Measurements from ENCODE around the gene HOXB1. TPM values are rescaled to one million over a fixed set of nuclear protein-coding genes. Genes with fewer than 3 reads are reported as not detected.

The HOXB1 gene
- total RNA-seq, 4 donors from 2014 or later, result not detected

GRCh38 chr17:48519427-48519826 lies 11.4 kb downstream of the HOXB1 start:
- no peak for DNase-seq
- H3K4me3 ChIP-seq, result no peak overlapping the region
- no peak overlapping the region for H3K27ac ChIP-seq
- no peaks in the 10 kb centered on the region for H3K4me1 ChIP-seq
- H3K36me3 ChIP-seq, result no peaks in the 10 kb centered on the region
- H3K27me3 ChIP-seq, result no peaks in the 10 kb centered on the region
- no peaks in the 10 kb centered on the region for H3K9me3 ChIP-seq
- TF ChIP-seq, protein P1, sequence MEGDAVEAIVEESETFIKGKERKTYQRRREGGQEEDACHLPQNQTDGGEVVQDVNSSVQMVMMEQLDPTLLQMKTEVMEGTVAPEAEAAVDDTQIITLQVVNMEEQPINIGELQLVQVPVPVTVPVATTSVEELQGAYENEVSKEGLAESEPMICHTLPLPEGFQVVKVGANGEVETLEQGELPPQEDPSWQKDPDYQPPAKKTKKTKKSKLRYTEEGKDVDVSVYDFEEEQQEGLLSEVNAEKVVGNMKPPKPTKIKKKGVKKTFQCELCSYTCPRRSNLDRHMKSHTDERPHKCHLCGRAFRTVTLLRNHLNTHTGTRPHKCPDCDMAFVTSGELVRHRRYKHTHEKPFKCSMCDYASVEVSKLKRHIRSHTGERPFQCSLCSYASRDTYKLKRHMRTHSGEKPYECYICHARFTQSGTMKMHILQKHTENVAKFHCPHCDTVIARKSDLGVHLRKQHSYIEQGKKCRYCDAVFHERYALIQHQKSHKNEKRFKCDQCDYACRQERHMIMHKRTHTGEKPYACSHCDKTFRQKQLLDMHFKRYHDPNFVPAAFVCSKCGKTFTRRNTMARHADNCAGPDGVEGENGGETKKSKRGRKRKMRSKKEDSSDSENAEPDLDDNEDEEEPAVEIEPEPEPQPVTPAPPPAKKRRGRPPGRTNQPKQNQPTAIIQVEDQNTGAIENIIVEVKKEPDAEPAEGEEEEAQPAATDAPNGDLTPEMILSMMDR (IDR thresholded peaks at IDR 0.05), result no peak
- TF ChIP-seq POLR2A (IDR thresholded peaks at IDR 0.05), result no peak

GRCh38 chr17:48517478-48517877 lies 13.3 kb downstream of the HOXB1 start:
- Histone ChIP-seq H3K9me3 (no peaks in the 10 kb centered on the region), H3K27ac (no peak overlapping the region), H3K4me1 (peaks cover 0 to 2% (median 0%) of the 10 kb centered on the region in 4 donors), H3K4me3 (no peak overlapping the region), H3K36me3 (no peaks in the 10 kb centered on the region), H3K27me3 (no peaks in the 10 kb centered on the region)
- DNase-seq, result no peak
- TF ChIP-seq POLR2A (IDR thresholded peaks at IDR 0.05), result no peak
- TF ChIP-seq, protein P1 (IDR thresholded peaks at IDR 0.05), result no peak

DNA sequence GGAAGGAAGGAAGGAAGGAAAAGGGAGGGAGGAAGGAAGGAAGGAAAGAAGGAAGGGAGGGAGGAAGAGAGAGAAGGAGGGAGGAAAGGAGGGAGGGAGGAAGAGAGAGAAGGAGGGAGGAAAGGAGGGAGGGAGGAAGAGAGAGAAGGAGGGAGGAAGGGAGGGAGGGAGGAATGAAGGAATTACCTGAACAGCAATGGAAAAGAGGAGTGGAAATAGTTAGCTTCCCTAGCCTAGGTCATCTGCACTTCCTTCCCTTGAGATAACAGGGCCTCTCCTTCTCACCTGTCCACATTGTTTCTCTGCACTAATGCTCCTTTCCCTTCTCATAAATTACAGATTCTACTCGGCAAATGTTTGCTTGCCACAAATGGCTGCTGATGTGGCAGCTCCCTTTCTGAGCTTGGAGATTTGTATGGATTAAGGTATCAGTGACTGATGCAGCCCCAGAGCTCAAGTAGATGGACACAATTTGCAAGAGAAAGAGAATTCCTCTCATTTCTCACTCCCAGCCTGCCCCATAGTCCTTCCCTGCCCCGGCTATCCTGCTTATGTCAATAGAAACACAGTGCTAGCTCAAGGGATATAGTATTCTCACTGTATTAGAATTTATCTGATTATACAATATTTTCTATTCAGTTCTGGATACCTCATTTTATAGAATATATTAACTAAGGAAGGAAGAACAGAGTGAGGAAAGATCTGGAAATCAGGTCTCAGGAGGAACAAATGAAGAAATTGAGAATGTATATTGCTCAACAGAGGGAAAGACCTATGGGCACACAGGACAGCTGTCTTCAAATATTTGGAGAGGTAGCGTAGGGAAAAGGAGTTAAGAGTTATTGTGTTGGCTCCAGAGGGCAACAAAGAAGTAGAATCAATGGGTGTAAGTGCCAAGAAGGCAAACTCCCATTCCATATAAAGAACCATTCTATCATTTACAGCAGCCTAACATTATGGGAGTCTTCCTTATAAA lies 14.6 kb downstream of the HOXB1 start:
- H3K4me3 ChIP-seq, result no peak overlapping the region
- H3K4me1 ChIP-seq, result peaks cover 0 to 2% (median 0%) of the 10 kb centered on the region in 4 donors
- no peak overlapping the region for H3K27ac ChIP-seq
- H3K9me3 ChIP-seq, result no peaks in the 10 kb centered on the region
- H3K27me3 ChIP-seq, result no peaks in the 10 kb centered on the region
- no peak for TF ChIP-seq POLR2A (IDR thresholded peaks at IDR 0.05)
- TF ChIP-seq, protein P1 (IDR thresholded peaks at IDR 0.05), result no peak
- DNase-seq, result no peak
- no peaks in the 10 kb centered on the region for H3K36me3 ChIP-seq

GRCh38 chr17:48514477-48514876 lies 16.3 kb downstream of the HOXB1 start:
- H3K4me1 ChIP-seq, result peaks cover 0 to 2% (median 0%) of the 10 kb centered on the region in 4 donors
- no peaks in the 10 kb centered on the region for H3K9me3 ChIP-seq
- H3K27ac ChIP-seq, result no peak overlapping the region
- H3K36me3 ChIP-seq, result no peaks in the 10 kb centered on the region
- H3K27me3 ChIP-seq, result no peaks in the 10 kb centered on the region
- TF ChIP-seq, protein P1 (IDR thresholded peaks at IDR 0.05), result no peak
- no peak for TF ChIP-seq POLR2A (IDR thresholded peaks at IDR 0.05)
- H3K4me3 ChIP-seq, result no peak overlapping the region
- no peak for DNase-seq

DNA sequence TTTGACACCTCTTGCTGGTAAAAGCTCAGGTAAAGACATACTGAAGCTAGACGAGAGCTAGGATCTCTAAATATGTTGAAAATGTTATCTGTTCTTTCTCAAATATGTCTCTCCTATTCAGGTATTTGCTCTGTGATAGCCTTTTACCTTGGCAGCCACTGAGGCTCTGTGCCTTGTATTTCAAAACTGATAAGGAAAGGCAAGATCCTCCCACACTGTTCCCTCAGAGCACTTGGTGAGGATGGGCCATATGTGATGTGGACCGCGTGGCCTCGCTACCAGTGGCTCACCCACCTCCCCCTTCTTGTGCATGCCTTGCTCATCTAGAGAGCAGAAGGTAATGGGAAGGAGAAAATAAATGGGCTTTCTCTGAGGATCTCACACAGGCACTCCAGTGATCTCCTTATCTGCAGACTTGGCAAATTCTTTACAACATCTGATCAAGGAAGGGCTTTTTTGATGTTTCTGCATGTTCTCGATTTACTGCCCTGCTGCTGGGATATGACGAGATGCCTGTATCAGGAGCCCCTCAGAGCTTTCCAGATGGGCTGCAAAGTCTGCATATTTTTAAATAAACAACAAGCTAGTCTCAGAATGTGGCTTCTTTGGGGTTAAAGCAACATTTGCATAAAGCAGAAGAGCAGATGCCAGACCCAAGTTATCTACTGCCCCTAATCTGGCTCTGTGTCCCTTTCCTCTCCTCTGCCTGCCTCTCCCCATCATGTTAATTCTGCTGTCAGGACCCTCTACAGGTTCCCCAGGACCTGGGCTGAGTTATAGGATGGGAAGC lies 16.9 kb downstream of the HOXB1 start:
- TF ChIP-seq, protein P1 (IDR thresholded peaks at IDR 0.05), result no peak
- no peak for TF ChIP-seq POLR2A (IDR thresholded peaks at IDR 0.05)
- no peaks in the 10 kb centered on the region for H3K9me3 ChIP-seq
- no peaks in the 10 kb centered on the region for H3K27me3 ChIP-seq
- no peak for DNase-seq
- no peaks in the 10 kb centered on the region for H3K36me3 ChIP-seq
- no peak overlapping the region for H3K4me3 ChIP-seq
- H3K4me1 ChIP-seq, result peaks cover 0 to 2% (median 0%) of the 10 kb centered on the region in 4 donors
- no peak overlapping the region for H3K27ac ChIP-seq
